H7 (cell line): ENCODE measurements around the gene MPP3. TPM values are rescaled to one million over a fixed set of nuclear protein-coding genes. Genes with fewer than 3 reads are reported as not detected.

Experiments
- DNase-seq: peaks from one replicate; pipeline ENCODE4 v3.0.0; 2012
- H3K27me3 ChIP-seq: 2 replicates; pipeline ENCODE4 v1.6.0; 2011; ENCODE audit warnings: mild to moderate bottlenecking, low read length; ENCODE audit not compliant: control insufficient read depth, insufficient read depth
- H3K36me3 ChIP-seq: replicated peaks from 2 replicates; pipeline ENCODE4 v1.5.1; 2011; ENCODE audit warnings: low read length; ENCODE audit not compliant: control insufficient read depth, insufficient read depth
- H3K4me3 ChIP-seq: 2 replicates; pipeline ENCODE4 v1.5.1; 2011; ENCODE audit warnings: low read depth, mild to moderate bottlenecking, control low read depth, low read length, moderate library complexity; ENCODE audit not compliant: insufficient read depth
- total RNA-seq: library from RNA; depleted of rRNA; stranded (reverse); fragments of >200 nt; shearing (Covaris generic); gene quantifications from 2 replicates; pipeline ENCODE4 v1.2.3, GENCODE V29; 2014

MPP3 gene
- total RNA-seq, 1 experiment from 2014 or later: 7.7 TPM

- H3K4me3 ChIP-seq: no peak overlapping the region
- no peak for DNase-seq
- H3K36me3 ChIP-seq: peaks cover 23% of the 10 kb centered on the region
- H3K27me3 ChIP-seq: no peaks in the 10 kb centered on the region
Measured at GRCh38 chr17:43769859-43770258, 63.1 kb downstream of the MPP3 start.

GRCh38 chr17:43769426-43769825 is 63.5 kb downstream of the MPP3 start:
- no peak overlapping the region for H3K4me3 ChIP-seq
- H3K36me3 ChIP-seq: peaks cover 20% of the 10 kb centered on the region
- DNase-seq: no peak
- no peaks in the 10 kb centered on the region for H3K27me3 ChIP-seq

GRCh38 chr17:43768943-43769342 is 64.0 kb downstream of the MPP3 start:
- no peak for DNase-seq
- Histone ChIP-seq H3K4me3 (no peak overlapping the region), H3K36me3 (peaks cover 15% of the 10 kb centered on the region), H3K27me3 (no peaks in the 10 kb centered on the region)

- no peak overlapping the region for H3K4me3 ChIP-seq
- H3K27me3 ChIP-seq: no peaks in the 10 kb centered on the region
- H3K36me3 ChIP-seq: peaks cover 13% of the 10 kb centered on the region
- DNase-seq: no peak
Measured at GRCh38 chr17:43768382-43768781, 64.6 kb downstream of the MPP3 start.

GRCh38 chr17:43767713-43768059 is 65.3 kb downstream of the MPP3 start:
- H3K36me3 ChIP-seq: peaks cover 9% of the 10 kb centered on the region
- no peak for DNase-seq
- no peak overlapping the region for H3K4me3 ChIP-seq
- H3K27me3 ChIP-seq: no peaks in the 10 kb centered on the region

- DNase-seq: no peak
- Histone ChIP-seq H3K27me3 (no peaks in the 10 kb centered on the region), H3K36me3 (peaks cover 7% of the 10 kb centered on the region), H3K4me3 (no peak overlapping the region)
Measured at GRCh38 chr17:43767053-43767712, 65.8 kb downstream of the MPP3 start.

- Histone ChIP-seq H3K36me3 (peaks cover 7% of the 10 kb centered on the region), H3K27me3 (no peaks in the 10 kb centered on the region), H3K4me3 (no peak overlapping the region)
- peak; percentile 79 for DNase-seq
Measured at GRCh38 chr17:43766413-43767052, 66.4 kb downstream of the MPP3 start.

- H3K27me3 ChIP-seq: peaks cover 5% of the 10 kb centered on the region
- no peaks in the 10 kb centered on the region for H3K36me3 ChIP-seq
- no peak overlapping the region for H3K4me3 ChIP-seq
- peak; percentile 92 for DNase-seq
Measured at GRCh38 chr17:43760254-43760852, 72.6 kb downstream of the MPP3 start.

- no peaks in the 10 kb centered on the region for H3K36me3 ChIP-seq
- no peak overlapping the region for H3K4me3 ChIP-seq
- DNase-seq: peak; percentile 62
- H3K27me3 ChIP-seq: peaks cover 11% of the 10 kb centered on the region
Measured at GRCh38 chr17:43759836-43760235, 73.1 kb downstream of the MPP3 start.

GRCh38 chr17:43758497-43759174 is 74.3 kb downstream of the MPP3 start, which contains the start of gene SOST:
Gene SOST (minus strand): TSS chr17:43758791. CDS start chr17:43758741, 50 bp downstream.
- Histone ChIP-seq H3K36me3 (no peaks in the 10 kb centered on the region), H3K4me3 (no peak within 1 kb of the TSS), H3K27me3 (peaks cover 18% of the 10 kb centered on the region)
- DNase-seq: peak; percentile 50

- DNase-seq: no peak
- no peak overlapping the region for H3K4me3 ChIP-seq
- no peaks in the 10 kb centered on the region for H3K36me3 ChIP-seq
- H3K27me3 ChIP-seq: peaks cover 18% of the 10 kb centered on the region
Measured at GRCh38 chr17:43758086-43758485, 74.9 kb downstream of the MPP3 start.

GRCh38 chr17:43757171-43757660 is 75.7 kb downstream of the MPP3 start:
- no peaks in the 10 kb centered on the region for H3K36me3 ChIP-seq
- H3K4me3 ChIP-seq: no peak overlapping the region
- peaks cover 18% of the 10 kb centered on the region for H3K27me3 ChIP-seq
- DNase-seq: no peak

- peak; percentile 42 for DNase-seq
- no peaks in the 10 kb centered on the region for H3K36me3 ChIP-seq
- H3K27me3 ChIP-seq: peaks cover 18% of the 10 kb centered on the region
- H3K4me3 ChIP-seq: no peak overlapping the region
Measured at GRCh38 chr17:43756201-43756600, 76.7 kb downstream of the MPP3 start.

- Histone ChIP-seq H3K27me3 (peaks cover 18% of the 10 kb centered on the region), H3K4me3 (peak overlapping the region; percentile 41), H3K36me3 (no peaks in the 10 kb centered on the region)
- DNase-seq: peak; percentile 92
Measured at GRCh38 chr17:43755389-43755875, 77.5 kb downstream of the MPP3 start.
